Measurements from ENCODE around the gene PDZD8.

The PDZD8 gene

DNA sequence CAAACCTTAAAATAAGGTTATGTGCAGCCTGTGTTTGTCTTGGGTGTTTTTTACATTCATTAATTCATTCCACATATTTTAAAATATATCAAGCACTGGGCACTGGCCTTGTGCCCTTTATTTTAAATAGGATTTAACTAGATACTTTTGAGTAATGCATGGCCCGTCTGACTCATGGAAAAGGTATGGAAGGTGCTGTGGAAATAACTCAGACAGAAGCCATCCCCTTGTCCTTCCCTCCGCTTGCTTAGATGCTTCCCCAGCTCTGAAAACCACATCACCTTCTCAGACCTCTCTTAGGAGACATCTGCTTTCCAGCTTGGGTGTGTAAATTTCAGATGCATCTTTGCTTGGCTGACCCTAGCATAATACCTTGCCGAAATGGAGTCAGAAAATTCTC, 103.8 kb downstream of the PDZD8 start:
- no peaks in the 10 kb centered on the region for H3K27me3 ChIP-seq (replicated peaks; ENCODE audit: control insufficient read depth, insufficient read depth, low read length)
- TF ChIP-seq, protein P1, sequence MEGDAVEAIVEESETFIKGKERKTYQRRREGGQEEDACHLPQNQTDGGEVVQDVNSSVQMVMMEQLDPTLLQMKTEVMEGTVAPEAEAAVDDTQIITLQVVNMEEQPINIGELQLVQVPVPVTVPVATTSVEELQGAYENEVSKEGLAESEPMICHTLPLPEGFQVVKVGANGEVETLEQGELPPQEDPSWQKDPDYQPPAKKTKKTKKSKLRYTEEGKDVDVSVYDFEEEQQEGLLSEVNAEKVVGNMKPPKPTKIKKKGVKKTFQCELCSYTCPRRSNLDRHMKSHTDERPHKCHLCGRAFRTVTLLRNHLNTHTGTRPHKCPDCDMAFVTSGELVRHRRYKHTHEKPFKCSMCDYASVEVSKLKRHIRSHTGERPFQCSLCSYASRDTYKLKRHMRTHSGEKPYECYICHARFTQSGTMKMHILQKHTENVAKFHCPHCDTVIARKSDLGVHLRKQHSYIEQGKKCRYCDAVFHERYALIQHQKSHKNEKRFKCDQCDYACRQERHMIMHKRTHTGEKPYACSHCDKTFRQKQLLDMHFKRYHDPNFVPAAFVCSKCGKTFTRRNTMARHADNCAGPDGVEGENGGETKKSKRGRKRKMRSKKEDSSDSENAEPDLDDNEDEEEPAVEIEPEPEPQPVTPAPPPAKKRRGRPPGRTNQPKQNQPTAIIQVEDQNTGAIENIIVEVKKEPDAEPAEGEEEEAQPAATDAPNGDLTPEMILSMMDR (IDR thresholded peaks at IDR 0.05; ENCODE audit: insufficient read depth, low read length, poor library complexity, severe bottlenecking): no peak
- H3K36me3 ChIP-seq (ENCODE audit: control insufficient read depth, insufficient read depth, low read length): no peaks in the 10 kb centered on the region
- no peak overlapping the region for H3K4me3 ChIP-seq (replicated peaks; ENCODE audit: low read depth, low read length)
- DNase-seq (ENCODE audit: extremely low read depth, insufficient read length): no peak

DNA sequence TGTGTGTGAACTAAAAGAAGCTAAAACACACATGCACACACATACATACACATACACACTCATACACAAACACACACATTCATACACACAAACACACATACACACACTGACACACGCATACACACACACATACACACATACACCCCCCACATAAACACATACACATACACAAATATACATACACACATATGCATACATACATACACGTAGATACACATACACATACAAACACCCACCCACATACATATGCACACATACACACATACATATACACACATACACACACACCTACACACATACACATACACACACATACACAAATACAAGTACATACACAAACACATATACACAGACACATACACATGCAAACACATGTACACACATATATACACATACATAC, 106.3 kb downstream of the PDZD8 start:
- Histone ChIP-seq H3K27me3 (replicated peaks; ENCODE audit: control insufficient read depth, insufficient read depth, low read length) (no peaks in the 10 kb centered on the region), H3K36me3 (ENCODE audit: control insufficient read depth, insufficient read depth, low read length) (no peaks in the 10 kb centered on the region), H3K4me3 (replicated peaks; ENCODE audit: low read depth, low read length) (no peak overlapping the region)
- no peak for DNase-seq (ENCODE audit: extremely low read depth, insufficient read length)
- TF ChIP-seq, protein P1 (IDR thresholded peaks at IDR 0.05; ENCODE audit: insufficient read depth, low read length, poor library complexity, severe bottlenecking): no peak

DNA sequence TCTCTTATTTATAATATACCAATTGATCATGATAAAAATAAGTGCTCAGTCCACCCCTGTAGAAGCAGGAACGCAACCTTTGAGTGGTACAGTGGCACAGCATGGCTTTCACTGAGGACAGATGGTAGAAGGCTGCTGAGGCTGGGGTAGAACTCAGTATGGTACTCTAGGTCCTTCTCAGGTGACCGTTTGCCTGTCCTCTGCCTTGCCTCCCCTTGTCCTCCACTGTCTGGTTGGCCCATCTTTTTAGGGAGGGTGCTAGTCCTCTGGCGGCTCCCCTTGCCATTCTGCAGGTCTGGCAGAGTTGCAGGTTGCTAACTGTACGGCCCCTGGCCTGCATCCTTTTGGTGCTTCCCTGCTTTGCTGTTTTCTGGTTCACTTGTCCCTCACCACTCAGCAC, 107.0 kb downstream of the PDZD8 start:
- H3K36me3 ChIP-seq (ENCODE audit: control insufficient read depth, insufficient read depth, low read length): no peaks in the 10 kb centered on the region
- no peak overlapping the region for H3K4me3 ChIP-seq (replicated peaks; ENCODE audit: low read depth, low read length)
- TF ChIP-seq, protein P1 (IDR thresholded peaks at IDR 0.05; ENCODE audit: insufficient read depth, low read length, poor library complexity, severe bottlenecking): no peak
- no peak for DNase-seq (ENCODE audit: extremely low read depth, insufficient read length)
- H3K27me3 ChIP-seq (replicated peaks; ENCODE audit: control insufficient read depth, insufficient read depth, low read length): no peaks in the 10 kb centered on the region

DNA sequence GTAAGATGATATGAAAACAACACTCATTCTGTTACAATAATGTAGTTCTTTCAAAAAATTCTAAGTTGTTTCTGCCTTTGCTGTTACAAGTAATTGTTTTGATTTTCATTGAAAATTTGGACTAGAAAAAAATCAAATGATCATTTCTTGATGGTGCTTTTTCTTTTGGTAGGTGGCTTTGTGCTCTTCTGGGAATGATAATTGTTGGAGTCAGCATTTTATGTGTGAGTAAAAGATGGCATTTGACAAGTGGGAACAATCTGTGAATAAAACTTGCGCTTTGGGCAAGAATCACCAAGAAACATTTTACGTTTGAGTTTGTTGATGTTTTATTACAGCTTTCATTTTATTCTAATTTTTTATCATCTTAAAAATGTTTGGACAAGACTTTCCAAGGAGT, 108.4 kb downstream of the PDZD8 start:
- no peaks in the 10 kb centered on the region for H3K27me3 ChIP-seq (replicated peaks; ENCODE audit: control insufficient read depth, insufficient read depth, low read length)
- TF ChIP-seq, protein P1 (IDR thresholded peaks at IDR 0.05; ENCODE audit: insufficient read depth, low read length, poor library complexity, severe bottlenecking): no peak
- no peak for DNase-seq (ENCODE audit: extremely low read depth, insufficient read length)
- H3K4me3 ChIP-seq (replicated peaks; ENCODE audit: low read depth, low read length): no peak overlapping the region
- H3K36me3 ChIP-seq (ENCODE audit: control insufficient read depth, insufficient read depth, low read length): no peaks in the 10 kb centered on the region

DNA sequence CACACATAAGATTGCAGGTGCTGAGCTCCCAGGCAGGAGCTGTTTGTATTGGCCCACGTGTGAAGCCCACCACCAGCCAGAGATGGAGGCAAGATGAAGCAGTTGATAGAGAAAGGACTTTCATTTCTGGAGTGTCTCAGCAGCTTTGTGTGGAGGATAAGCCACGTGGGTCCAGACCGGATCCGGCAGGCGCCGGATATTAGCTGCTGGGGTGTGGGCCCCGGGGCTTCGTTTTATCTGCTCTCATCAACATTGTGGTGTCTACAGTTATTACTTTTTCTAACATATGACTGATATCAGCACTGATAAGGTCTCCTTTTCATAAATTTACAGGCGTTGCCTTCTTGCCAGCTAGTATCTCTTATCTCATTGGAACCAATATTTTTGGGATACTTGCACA, 108.8 kb downstream of the PDZD8 start:
- Histone ChIP-seq H3K27me3 (replicated peaks; ENCODE audit: control insufficient read depth, insufficient read depth, low read length) (no peaks in the 10 kb centered on the region), H3K4me3 (replicated peaks; ENCODE audit: low read depth, low read length) (no peak overlapping the region), H3K36me3 (ENCODE audit: control insufficient read depth, insufficient read depth, low read length) (no peaks in the 10 kb centered on the region)
- TF ChIP-seq, protein P1 (IDR thresholded peaks at IDR 0.05; ENCODE audit: insufficient read depth, low read length, poor library complexity, severe bottlenecking): no peak
- DNase-seq (ENCODE audit: extremely low read depth, insufficient read length): no peak

DNA sequence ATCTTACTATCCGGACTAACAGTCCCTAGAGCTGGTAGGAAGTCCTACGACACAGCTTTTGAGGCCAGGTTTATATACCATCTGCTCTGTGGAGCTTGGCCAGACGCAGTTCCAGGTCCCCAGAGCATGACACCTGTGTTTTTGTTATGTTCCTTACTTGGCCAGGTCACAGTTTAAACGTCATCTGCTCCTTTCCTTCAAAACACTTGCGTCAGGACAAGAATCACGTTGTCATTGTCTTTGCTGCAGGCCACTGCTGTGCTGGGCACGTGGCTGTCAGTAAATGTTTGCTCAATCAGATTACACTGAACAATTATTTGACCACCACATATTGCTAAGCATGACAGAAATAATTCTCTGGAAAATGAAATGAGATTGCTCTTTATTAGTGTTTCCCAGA, 110.5 kb downstream of the PDZD8 start:
- DNase-seq (ENCODE audit: extremely low read depth, insufficient read length): no peak
- TF ChIP-seq, protein P1 (IDR thresholded peaks at IDR 0.05; ENCODE audit: insufficient read depth, low read length, poor library complexity, severe bottlenecking): no peak

More for the DNA sequence above, 110.5 kb downstream of the PDZD8 start:
- no peaks in the 10 kb centered on the region for H3K36me3 ChIP-seq (ENCODE audit: control insufficient read depth, insufficient read depth, low read length)
- no peak overlapping the region for H3K4me3 ChIP-seq (replicated peaks; ENCODE audit: low read depth, low read length)
- H3K27me3 ChIP-seq (replicated peaks; ENCODE audit: control insufficient read depth, insufficient read depth, low read length): no peaks in the 10 kb centered on the region

Data from GM06990 (cell line).